ENCODE measurements around the gene PLSCR4. TPM values are rescaled to one million over a fixed set of nuclear protein-coding genes. Genes with fewer than 3 reads are reported as not detected.
A peak's percentile ranks its signal among the peaks of the same experiment; 100 is the strongest.

The PLSCR4 gene
- total RNA-seq, 1 donor from 2014 or later = 17.5 TPM

GRCh38 chr3:146279013-146279412 lies 28.1 kb upstream of the PLSCR4 start:
- TF ChIP-seq, protein P1, sequence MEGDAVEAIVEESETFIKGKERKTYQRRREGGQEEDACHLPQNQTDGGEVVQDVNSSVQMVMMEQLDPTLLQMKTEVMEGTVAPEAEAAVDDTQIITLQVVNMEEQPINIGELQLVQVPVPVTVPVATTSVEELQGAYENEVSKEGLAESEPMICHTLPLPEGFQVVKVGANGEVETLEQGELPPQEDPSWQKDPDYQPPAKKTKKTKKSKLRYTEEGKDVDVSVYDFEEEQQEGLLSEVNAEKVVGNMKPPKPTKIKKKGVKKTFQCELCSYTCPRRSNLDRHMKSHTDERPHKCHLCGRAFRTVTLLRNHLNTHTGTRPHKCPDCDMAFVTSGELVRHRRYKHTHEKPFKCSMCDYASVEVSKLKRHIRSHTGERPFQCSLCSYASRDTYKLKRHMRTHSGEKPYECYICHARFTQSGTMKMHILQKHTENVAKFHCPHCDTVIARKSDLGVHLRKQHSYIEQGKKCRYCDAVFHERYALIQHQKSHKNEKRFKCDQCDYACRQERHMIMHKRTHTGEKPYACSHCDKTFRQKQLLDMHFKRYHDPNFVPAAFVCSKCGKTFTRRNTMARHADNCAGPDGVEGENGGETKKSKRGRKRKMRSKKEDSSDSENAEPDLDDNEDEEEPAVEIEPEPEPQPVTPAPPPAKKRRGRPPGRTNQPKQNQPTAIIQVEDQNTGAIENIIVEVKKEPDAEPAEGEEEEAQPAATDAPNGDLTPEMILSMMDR (IDR thresholded peaks at IDR 0.05) = no peak
- Mint-ChIP-seq H3K9me3 (ENCODE audit: low read depth) (no peaks in the 10 kb centered on the region), H3K4me3 (ENCODE audit: unreplicated experiment) (no peak overlapping the region), H3K36me3 (ENCODE audit: low read depth) (no peaks in the 10 kb centered on the region), H3K27ac (ENCODE audit: unreplicated experiment) (no peak overlapping the region), H3K27me3 (ENCODE audit: low read depth) (no peaks in the 10 kb centered on the region), H3K4me1 (ENCODE audit: low read depth) (peaks cover 51% of the 10 kb centered on the region)
- DNase-seq (ENCODE audit: low spot score) = no peak

DNA sequence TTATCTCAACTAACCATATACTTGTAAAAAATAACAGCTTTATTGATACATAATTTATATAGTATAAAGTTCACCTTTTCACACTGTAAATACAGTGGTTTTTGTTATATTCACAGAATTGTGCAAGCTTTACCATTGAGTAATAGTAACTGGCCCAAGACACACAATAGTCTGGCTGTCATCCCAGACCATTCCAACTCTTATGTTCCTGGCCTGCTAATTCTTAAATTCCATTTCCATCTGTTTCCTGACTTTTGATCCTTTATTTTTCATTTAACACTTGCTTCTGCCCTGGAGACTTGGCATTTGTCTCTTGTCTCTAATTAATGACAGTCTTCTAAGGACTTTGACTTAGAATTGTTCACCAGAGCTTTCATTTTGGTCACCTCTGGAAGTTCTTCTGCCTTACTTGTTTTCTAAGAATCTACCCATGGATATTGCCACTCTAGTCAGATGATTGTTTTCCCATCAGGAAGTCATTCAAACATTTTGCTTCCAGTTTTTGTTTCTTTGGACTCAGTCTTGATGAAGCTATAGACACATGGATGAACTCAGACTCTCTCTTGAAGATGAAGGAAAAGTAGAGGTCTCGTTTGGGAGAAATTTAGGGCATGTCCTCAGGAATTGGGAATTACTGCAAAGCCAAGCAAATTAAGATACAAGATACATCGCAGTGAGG lies 27.2 kb upstream of the PLSCR4 start:
- Mint-ChIP-seq H3K36me3 (ENCODE audit: low read depth) (no peaks in the 10 kb centered on the region), H3K4me1 (ENCODE audit: low read depth) (peaks cover 53% of the 10 kb centered on the region), H3K27ac (ENCODE audit: unreplicated experiment) (peak overlapping the region; percentile 11), H3K27me3 (ENCODE audit: low read depth) (no peaks in the 10 kb centered on the region), H3K4me3 (ENCODE audit: unreplicated experiment) (no peak overlapping the region), H3K9me3 (ENCODE audit: low read depth) (no peaks in the 10 kb centered on the region)
- DNase-seq (ENCODE audit: low spot score) = no peak
- TF ChIP-seq, protein P1 (IDR thresholded peaks at IDR 0.05) = no peak

- Mint-ChIP-seq H3K4me3 (ENCODE audit: unreplicated experiment) (no peak overlapping the region), H3K27ac (ENCODE audit: unreplicated experiment) (peak overlapping the region; percentile 78), H3K27me3 (ENCODE audit: low read depth) (no peaks in the 10 kb centered on the region), H3K9me3 (ENCODE audit: low read depth) (peaks cover 3% of the 10 kb centered on the region), H3K4me1 (ENCODE audit: low read depth) (peaks cover 47% of the 10 kb centered on the region), H3K36me3 (ENCODE audit: low read depth) (no peaks in the 10 kb centered on the region)
- TF ChIP-seq, protein P1 (IDR thresholded peaks at IDR 0.05) = no peak
- no peak for DNase-seq (ENCODE audit: low spot score)
These were observed 24.6 kb upstream of the PLSCR4 start for GRCh38 chr3:146275476-146275875.

DNA sequence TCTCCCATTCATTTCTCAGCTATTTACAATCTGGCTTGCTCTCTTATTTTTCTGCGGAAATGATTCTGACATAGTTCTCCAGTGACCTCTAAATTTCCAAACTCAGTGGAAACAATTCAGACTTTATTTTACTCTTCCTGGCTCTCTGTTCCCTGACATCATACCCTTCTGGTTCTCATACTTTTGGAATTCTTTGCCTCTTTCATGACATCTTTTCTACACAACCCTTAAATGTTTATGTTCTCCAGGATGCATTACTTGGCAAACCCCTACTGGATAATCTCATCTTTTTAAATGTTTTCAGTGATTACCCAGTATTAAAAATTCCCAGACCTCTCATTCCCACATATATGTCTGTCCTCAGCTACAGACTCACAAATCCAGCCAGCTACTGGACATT lies 23.9 kb upstream of the PLSCR4 start:
- no peaks in the 10 kb centered on the region for H3K36me3 Mint-ChIP-seq (ENCODE audit: low read depth)
- peaks cover 44% of the 10 kb centered on the region for H3K4me1 Mint-ChIP-seq (ENCODE audit: low read depth)
- TF ChIP-seq, protein P1 (IDR thresholded peaks at IDR 0.05) = no peak
- peak overlapping the region; percentile 65 for H3K27ac Mint-ChIP-seq (ENCODE audit: unreplicated experiment)
- no peaks in the 10 kb centered on the region for H3K27me3 Mint-ChIP-seq (ENCODE audit: low read depth)
- DNase-seq (ENCODE audit: low spot score) = no peak
- H3K9me3 Mint-ChIP-seq (ENCODE audit: low read depth) = peaks cover 4% of the 10 kb centered on the region
- H3K4me3 Mint-ChIP-seq (ENCODE audit: unreplicated experiment) = no peak overlapping the region

DNA sequence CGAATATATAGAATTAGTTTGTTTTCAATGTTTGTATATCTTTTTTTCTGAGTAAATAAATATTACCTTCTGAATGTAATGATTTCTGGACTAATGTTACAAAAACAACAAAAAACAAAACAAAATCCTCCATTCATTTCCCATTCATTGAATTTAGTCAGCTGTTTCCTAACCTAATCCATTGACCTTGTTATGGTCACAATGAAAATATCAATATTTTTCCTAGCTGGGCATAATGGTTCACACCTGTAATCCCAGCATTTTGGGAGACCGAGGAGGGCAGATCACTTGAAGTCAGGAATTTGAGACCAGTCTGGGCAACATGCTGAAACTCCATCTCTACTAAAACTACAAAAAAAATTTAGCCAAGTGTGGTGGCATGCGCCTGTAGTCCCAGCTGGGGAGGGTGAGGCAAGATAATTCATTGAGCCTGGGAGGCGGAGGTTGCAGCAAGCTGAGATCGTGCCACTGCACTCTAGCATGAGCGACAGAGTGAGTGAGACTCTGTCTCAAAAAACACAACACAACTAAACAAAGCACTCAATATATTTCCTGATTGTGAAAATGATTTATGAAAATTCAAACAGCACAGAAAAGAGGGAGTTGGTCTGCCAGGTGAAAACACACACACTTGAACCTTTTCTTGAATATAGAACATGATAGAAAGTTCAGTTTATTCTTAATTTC lies 23.0 kb upstream of the PLSCR4 start:
- no peaks in the 10 kb centered on the region for H3K36me3 Mint-ChIP-seq (ENCODE audit: low read depth)
- DNase-seq (ENCODE audit: low spot score) = no peak
- no peak overlapping the region for H3K4me3 Mint-ChIP-seq (ENCODE audit: unreplicated experiment)
- TF ChIP-seq, protein P1 (IDR thresholded peaks at IDR 0.05) = no peak
- H3K27ac Mint-ChIP-seq (ENCODE audit: unreplicated experiment) = peak overlapping the region; percentile 39
- no peaks in the 10 kb centered on the region for H3K27me3 Mint-ChIP-seq (ENCODE audit: low read depth)
- peaks cover 4% of the 10 kb centered on the region for H3K9me3 Mint-ChIP-seq (ENCODE audit: low read depth)
- peaks cover 34% of the 10 kb centered on the region for H3K4me1 Mint-ChIP-seq (ENCODE audit: low read depth)

All from chondrocyte (in vitro differentiated cells).